Urinary bladder (tissue), 4 donors: ENCODE measurements around the gene HFE. TPM values are rescaled to one million over a fixed set of nuclear protein-coding genes. Genes with fewer than 3 reads are reported as not detected.
"Not testable (repeated sequence)": the region's sequence is repeated elsewhere in the genome, so short reads cannot be mapped to it uniquely, and the experiment has no call there.

Source experiments
- DNase-seq: peaks from one replicate; pipeline ENCODE4 v3.0.0-alpha.2; 2015; ENCODE audit errors: extremely low spot score
- H3K27ac ChIP-seq: one replicate; pipeline ENCODE4 v1.5.1; 2013; ENCODE audit warnings: low read depth, mild to moderate bottlenecking, moderate library complexity
- H3K36me3 ChIP-seq: one replicate; pipeline ENCODE4 v1.6.1; 2013; ENCODE audit warnings: mild to moderate bottlenecking, moderate library complexity; ENCODE audit not compliant: insufficient read depth
- H3K4me1 ChIP-seq: one replicate; pipeline ENCODE4 v1.6.1; 2013; ENCODE audit warnings: mild to moderate bottlenecking, moderate library complexity; ENCODE audit not compliant: insufficient read depth
- H3K4me3 ChIP-seq: one replicate; pipeline ENCODE4 v1.5.1; 2013; ENCODE audit warnings: low read depth, low read length
- WGBS: extraction: QIAGEN DNeasy Blood & Tissue Kit; methylation state at CpG from one replicate; pipeline ENCODE4 v1.1.7; 2013; 5-methylcytosine and 5-hydroxymethylcytosine counted together
- polyA plus RNA-seq: library from polyadenylated mRNA; stranded (reverse); fragments of 200-250 nt; gene quantifications from one replicate; pipeline ENCODE4 v1.2.3, GENCODE V29; 2013
- total RNA-seq: library from RNA; depleted of rRNA; stranded (reverse); fragments of >200 nt; gene quantifications from one replicate; pipeline ENCODE4 v1.2.3, GENCODE V29; 2014
- donor health status: healthy with polysubstance abuse.
- donor health status: healthy.

HFE gene
- total and polyA plus RNA-seq, 2 donors: 7.3 to 9.4 TPM

DNA sequence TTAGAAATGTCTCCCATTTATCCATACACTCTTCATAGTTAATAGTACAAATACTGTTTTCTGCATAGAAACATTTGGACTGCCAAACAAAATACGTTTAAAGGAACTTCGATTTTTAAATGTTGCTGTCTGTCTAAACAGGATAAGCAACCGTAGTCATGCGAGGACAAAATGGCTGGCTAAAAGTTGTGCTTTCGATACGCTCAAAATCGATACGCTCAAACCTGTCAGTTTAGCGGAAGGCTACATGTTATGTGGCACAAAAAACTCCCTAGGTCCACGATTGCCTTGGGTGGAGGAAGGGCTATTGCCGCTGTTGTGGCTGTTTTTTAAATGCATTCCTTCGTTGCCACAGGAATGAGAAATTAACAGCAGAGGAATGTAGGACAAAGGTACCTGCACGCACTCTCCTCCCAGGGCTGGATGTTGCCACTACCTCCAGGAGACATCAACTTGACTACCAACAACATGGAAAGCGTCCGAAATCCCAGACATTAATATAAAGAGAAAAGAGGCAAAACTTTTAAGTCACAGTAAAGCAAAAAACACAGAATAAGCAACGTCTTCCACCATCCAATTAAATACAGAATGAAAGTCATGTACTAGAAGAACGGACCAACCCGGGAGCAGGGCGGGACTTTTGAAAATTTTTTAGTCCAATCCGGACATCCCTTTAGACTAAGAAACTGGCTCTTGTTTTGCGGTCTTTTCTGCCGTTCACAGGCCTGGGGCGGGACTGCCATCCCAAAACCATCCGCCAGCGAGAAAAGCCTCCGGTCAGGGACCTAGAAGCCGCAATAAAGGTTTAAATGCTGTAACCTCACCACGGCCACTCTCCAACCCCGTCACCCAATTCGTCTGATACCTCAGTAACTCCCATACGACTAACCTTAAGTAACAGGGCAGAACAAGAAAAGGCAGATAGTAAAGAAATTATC is 32.2 kb upstream of the HFE start:
- Histone ChIP-seq H3K27ac (peak overlapping the region; percentile 94), H3K36me3 (no peaks in the 10 kb centered on the region), H3K4me3 (peak overlapping the region; percentile 87), H3K4me1 (no peaks in the 10 kb centered on the region)
- under 1% methylated on average over 31 of the region's 31 CpGs for WGBS
- DNase-seq: peak; percentile 96

DNA sequence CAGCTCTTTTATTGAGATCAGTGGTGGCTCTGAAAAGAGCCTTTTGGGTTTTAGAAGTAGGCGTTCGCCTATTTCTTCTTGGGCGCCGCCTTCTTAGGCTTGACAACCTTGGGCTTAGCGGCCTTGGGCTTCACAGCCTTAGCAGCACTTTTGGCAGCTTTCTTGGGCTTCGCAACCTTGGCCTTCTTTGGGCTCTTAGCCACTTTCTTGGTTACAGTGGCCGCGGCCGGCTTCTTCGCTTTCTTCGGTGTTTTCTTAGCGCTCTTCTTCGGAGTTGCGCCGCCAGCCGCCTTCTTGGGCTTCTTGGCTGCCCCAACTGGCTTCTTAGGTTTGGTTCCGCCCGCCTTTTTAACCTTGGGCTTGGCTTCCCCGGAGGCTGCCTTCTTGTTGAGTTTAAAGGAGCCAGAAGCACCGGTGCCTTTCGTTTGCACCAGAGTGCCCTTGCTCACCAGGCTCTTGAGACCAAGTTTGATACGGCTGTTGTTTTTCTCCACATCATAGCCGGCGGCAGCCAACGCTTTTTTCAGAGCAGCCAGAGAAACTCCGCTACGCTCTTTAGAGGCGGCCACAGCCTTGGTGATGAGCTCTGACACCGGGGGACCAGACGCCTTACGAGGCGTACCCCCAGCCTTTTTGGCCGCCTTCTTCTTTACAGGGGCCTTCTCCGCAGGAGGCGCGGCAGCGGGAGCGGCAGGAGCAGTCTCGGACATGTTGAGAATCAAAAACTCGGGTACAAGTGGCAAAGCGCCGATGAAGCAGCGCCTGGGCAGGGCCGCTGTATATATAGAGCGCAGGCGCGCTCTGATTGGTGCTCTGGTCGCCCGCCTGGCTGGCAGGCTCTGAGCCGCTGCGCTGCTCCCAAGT is 31.3 kb upstream of the HFE start:
- no peak for DNase-seq
- peak overlapping the region; percentile 94 for H3K27ac ChIP-seq
- WGBS: under 1% methylated on average over 51 of the region's 51 CpGs
- H3K36me3 ChIP-seq: no peaks in the 10 kb centered on the region
- H3K4me3 ChIP-seq: peak overlapping the region; percentile 87
- H3K4me1 ChIP-seq: no peaks in the 10 kb centered on the region

DNA sequence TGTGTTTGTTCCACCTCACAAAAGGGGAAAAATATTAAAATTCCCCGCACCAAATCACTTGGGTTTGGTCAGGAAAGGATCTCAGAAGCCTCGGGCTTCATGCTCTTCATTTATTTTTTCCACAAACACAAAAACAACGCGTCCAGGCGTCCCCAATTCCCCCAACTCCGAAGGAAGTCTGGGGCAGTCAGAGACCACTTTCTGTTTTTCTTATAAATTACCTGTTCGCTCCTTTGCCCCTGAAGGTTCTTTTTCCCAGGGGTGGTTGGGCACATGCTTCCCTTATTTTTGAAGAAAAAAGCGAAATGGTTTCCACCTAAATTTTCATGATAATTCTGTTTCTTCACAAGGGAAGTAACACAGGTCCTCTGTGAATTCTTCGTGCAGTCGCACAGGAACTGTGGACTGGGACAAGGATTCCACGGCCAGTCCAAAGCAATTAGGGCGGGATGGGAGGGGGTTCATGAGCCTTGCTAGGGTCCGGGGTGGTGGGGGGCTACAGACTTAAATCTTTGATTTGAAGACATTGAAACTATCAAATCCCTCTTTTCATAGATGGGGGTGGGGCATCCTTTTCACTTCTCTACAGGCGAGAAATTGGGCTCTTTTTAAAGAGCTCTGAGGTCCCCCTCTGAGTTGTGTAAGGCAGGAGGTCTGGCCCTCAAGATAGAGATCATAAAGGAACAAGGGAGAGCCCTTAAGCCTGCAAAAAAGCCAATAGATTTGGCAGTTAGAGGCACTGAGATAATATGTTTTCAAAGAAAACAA is 30.5 kb upstream of the HFE start:
- Histone ChIP-seq H3K4me3 (peak overlapping the region; percentile 87), H3K27ac (peak overlapping the region; percentile 94), H3K4me1 (no peaks in the 10 kb centered on the region), H3K36me3 (no peaks in the 10 kb centered on the region)
- 1% methylated on average over 14 of the region's 14 CpGs for WGBS
- peak; percentile 47 for DNase-seq

- 96% methylated on average over 3 of the region's 3 CpGs for WGBS
- Histone ChIP-seq H3K4me1 (no peaks in the 10 kb centered on the region), H3K4me3 (no peak overlapping the region), H3K27ac (no peak overlapping the region), H3K36me3 (no peaks in the 10 kb centered on the region)
- DNase-seq: no peak
These were observed 29.3 kb upstream of the HFE start for GRCh38 chr6:26057899-26058298.

DNA sequence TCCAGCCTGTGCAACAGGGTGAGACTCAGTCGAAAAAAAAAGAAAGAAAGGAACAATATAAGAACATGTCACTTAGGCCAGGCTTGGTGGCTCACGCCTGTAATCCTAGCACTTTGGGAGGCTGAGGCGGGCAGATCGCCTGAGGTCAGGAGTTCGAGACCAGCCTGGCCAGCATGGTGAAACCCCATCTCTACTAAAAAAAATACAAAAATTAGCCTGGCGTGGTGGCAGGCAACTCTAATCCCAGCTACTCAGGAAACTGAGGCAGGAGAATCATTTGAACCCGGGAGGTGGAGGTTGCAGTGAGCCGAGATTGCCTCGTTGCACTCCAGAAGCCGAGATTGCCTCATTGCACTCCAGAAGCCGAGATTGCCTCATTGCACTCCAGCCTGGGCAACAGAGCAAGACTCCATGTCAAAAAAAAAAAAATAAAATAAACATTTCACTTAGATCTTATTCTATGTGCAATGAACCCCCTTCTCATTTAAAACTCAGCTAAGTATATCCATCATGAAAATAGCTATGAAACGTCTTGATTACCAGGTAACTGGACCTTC is 28.7 kb upstream of the HFE start:
- WGBS: 96% methylated on average over 12 of the region's 12 CpGs
- H3K36me3 ChIP-seq, H3K4me1 ChIP-seq, H3K27ac ChIP-seq, DNase-seq, H3K4me3 ChIP-seq: not testable (repeated sequence)

DNA sequence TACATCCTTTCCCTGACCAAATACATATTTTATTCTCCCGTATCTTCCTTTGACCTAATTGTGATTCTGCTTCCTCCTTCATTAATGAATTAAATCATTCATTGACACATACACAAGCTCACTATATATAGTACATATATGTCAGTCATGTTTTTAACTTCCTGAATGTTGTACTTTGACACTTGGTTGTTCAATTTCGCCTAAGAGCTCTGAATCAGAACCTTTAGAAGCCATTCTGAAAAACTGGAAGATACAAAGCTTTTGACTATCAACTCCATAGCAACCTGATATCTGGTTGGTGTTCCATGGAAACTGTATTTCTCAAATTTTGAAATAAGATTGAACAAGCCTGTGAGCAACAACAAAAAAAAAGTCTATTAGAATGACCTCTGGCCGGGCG is 27.3 kb upstream of the HFE start:
- Histone ChIP-seq H3K36me3 (no peaks in the 10 kb centered on the region), H3K27ac (no peak overlapping the region), H3K4me3 (no peak overlapping the region), H3K4me1 (no peaks in the 10 kb centered on the region)
- WGBS: 89% methylated on average over 4 of the region's 4 CpGs
- no peak for DNase-seq

DNA sequence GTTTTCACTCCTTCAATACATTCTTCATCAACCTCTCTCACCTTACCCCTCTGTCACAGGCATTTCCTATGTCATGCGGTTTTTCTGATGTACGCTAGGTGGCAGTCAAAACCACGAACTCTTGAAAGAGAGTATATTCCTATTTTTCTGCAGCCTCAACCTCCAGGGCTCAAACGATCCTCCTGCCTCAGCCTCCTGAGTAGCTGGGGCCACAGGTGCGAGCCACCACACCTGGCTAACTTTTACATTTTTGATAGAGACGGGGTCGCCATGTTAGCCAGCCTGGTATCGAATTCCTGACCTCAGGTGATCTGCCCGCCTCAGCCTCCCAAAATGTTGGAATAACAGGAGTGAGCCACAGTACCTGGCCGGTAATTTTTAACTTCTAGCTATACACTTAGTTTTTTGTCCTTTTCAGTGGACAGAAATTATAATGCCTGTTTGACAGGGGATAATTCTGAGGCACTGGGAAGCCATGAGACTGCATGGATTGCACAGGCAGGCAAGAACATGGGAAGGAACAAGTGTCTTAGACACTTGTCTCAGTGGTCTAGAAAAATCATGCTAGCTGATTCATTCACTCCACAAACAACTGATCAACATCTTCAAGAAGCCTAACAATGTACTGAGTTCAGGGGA is 22.5 kb upstream of the HFE start:
- no peaks in the 10 kb centered on the region for H3K36me3 ChIP-seq
- H3K4me1 ChIP-seq: no peaks in the 10 kb centered on the region
- H3K4me3 ChIP-seq: no peak overlapping the region
- WGBS: 35% methylated on average over 10 of the region's 10 CpGs
- H3K27ac ChIP-seq: no peak overlapping the region
- DNase-seq: no peak

GRCh38 chr6:26065952-26066380 is 21.3 kb upstream of the HFE start:
- H3K4me3 ChIP-seq: no peak overlapping the region
- no peaks in the 10 kb centered on the region for H3K4me1 ChIP-seq
- H3K36me3 ChIP-seq: no peaks in the 10 kb centered on the region
- peak; percentile 56 for DNase-seq
- H3K27ac ChIP-seq: no peak overlapping the region
- WGBS: 1% methylated on average over 4 of the region's 4 CpGs

DNA sequence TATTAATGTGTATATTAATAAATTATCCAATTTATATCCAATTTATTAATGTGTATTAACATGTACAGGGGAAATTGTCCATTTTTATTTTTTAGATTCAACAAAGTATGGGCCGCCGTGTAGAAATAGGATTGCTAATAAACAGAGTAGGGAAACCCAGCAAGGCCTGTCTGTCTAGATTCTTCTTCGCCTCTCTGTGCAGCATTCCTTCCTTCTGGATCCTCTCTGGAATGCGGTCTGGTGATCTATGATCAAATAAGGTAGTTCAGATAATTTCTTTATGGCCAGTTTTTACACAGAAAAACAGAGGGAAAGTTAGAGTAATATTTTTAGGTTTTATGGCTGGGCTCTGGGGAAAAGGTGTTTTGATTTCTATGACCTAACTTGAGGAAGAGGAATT is 19.9 kb upstream of the HFE start:
- no peak overlapping the region for H3K4me3 ChIP-seq
- no peaks in the 10 kb centered on the region for H3K36me3 ChIP-seq
- H3K27ac ChIP-seq: no peak overlapping the region
- DNase-seq: no peak
- no peaks in the 10 kb centered on the region for H3K4me1 ChIP-seq
- WGBS: 44% methylated on average over 4 of the region's 4 CpGs

DNA sequence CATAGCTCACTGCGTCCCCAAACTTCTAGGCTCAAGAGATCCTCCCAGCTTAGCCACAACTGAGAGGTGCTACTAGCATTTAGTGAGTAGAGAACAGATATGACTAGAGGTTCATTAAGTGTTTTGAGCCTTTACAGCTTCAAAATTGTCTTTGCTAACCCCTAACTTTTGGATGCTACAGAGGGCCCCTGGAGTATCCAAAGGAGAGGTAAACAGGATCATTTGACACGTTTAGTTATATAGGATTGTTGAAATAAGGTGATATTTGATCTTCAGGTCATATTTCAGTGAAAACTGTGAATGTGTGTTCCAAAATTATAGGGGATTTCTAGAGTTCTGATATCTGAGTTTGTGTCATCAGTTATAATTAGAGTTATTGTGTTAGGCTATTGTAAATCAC is 19.2 kb upstream of the HFE start:
- H3K27ac ChIP-seq: no peak overlapping the region
- WGBS: 74% methylated on average over 2 of the region's 2 CpGs
- no peak overlapping the region for H3K4me3 ChIP-seq
- H3K4me1 ChIP-seq: no peaks in the 10 kb centered on the region
- no peak for DNase-seq
- no peaks in the 10 kb centered on the region for H3K36me3 ChIP-seq

DNA sequence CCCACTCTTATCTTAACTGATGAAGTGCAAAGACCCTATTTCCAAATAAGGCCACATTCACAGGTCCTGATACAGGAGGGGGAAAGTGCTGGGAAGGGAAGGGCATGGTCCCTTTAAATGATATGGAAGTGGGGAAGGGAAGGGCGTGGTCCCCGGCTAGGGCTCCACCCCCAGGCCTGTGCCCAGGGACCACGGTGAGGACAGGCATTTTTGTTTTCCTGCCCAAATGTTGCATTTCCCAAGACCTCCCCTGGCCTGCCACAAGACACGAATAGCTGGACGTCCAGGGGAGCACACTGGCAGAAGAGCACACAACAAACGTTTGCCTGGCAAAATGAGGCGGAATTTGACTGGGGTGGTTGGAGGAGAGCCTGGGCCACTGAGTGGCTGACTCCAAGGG is 16.1 kb upstream of the HFE start:
- 34% methylated on average over 7 of the region's 7 CpGs for WGBS
- no peak for DNase-seq
- H3K4me1 ChIP-seq: no peaks in the 10 kb centered on the region
- no peak overlapping the region for H3K27ac ChIP-seq
- no peaks in the 10 kb centered on the region for H3K36me3 ChIP-seq
- no peak overlapping the region for H3K4me3 ChIP-seq

GRCh38 chr6:26075063-26075717 is 12.0 kb upstream of the HFE start:
- H3K36me3 ChIP-seq: no peaks in the 10 kb centered on the region
- WGBS: 67% methylated on average over 20 of the region's 20 CpGs
- no peak overlapping the region for H3K4me3 ChIP-seq
- no peaks in the 10 kb centered on the region for H3K4me1 ChIP-seq
- no peak overlapping the region for H3K27ac ChIP-seq
- no peak for DNase-seq
